HepG2 (cell line): ENCODE measurements around the gene ADGRV1.

Experiments used
- AKNA ChIP-seq: sonication (generic); formaldehyde crosslinking; IDR thresholded peaks from 2 replicates; pipeline ENCODE4 v1.4.0; 2020; ENCODE audit warnings: missing genetic modification reagents, borderline replicate concordance
- HIVEP1 ChIP-seq: sonication (generic); formaldehyde crosslinking; IDR thresholded peaks from 2 replicates; pipeline ENCODE4 v1.4.0; 2020; ENCODE audit warnings: mild to moderate bottlenecking, missing genetic modification reagents
- YY1 ChIP-seq: IDR thresholded peaks from 2 replicates; pipeline ENCODE4 v1.6.1; 2011; ENCODE audit warnings: low read length, low read depth, moderate library complexity, mild to moderate bottlenecking; ENCODE audit not compliant: insufficient read depth, insufficient replicate concordance
- ZBTB21 ChIP-seq: sonication (generic); formaldehyde crosslinking; IDR thresholded peaks from 2 replicates; pipeline ENCODE4 v1.4.0; 2020; ENCODE audit warnings: missing genetic modification reagents
- ZNF292 ChIP-seq: sonication (generic); formaldehyde crosslinking; IDR thresholded peaks from 2 replicates; pipeline ENCODE4 v1.8.1; 2022; ENCODE audit warnings: mild to moderate bottlenecking, low read depth, missing genetic modification reagents, borderline replicate concordance
- TF ChIP-seq, protein P1 (sequence below): sonication (generic); formaldehyde crosslinking; conservative IDR thresholded peaks from 2 replicates; pipeline ENCODE4 v1.4.0; 2020; ENCODE audit warnings: missing genetic modification reagents

DNA sequence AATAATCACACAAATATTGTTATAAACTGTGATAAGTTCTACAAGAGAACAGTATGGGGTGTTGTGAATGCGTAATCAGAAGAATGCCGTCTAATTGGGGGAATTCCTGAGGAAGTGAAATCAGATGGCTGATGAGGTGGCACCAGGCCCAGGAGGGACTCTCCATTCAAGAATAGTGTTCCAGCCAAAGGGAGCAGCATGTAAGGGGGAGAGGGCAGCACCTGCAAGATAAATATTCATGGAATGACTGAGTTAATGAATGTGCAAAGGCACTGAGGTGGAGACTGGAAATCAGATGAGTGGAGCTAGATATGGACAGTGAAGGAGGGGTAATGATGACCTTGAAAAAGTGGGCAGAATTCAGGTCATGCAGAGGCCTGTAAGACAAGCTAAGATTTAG, 574.0 kb downstream of the ADGRV1 start:
- TF ChIP-seq ZBTB21 (CRISPR knock-in tag) (no peak), ZNF292 (no peak), AKNA (CRISPR knock-in tag) (no peak), HIVEP1 (no peak), YY1 (no peak)
- TF ChIP-seq, protein P1, sequence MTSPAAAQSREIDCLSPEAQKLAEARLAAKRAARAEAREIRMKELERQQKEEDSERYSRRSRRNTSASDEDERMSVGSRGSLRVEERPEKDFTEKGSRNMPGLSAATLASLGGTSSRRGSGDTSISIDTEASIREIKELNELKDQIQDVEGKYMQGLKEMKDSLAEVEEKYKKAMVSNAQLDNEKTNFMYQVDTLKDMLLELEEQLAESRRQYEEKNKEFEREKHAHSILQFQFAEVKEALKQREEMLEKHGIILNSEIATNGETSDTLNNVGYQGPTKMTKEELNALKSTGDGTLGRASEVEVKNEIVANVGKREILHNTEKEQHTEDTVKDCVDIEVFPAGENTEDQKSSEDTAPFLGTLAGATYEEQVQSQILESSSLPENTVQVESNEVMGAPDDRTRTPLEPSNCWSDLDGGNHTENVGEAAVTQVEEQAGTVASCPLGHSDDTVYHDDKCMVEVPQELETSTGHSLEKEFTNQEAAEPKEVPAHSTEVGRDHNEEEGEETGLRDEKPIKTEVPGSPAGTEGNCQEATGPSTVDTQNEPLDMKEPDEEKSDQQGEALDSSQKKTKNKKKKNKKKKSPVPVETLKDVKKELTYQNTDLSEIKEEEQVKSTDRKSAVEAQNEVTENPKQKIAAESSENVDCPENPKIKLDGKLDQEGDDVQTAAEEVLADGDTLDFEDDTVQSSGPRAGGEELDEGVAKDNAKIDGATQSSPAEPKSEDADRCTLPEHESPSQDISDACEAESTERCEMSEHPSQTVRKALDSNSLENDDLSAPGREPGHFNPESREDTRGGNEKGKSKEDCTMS (CRISPR knock-in tag), result no peak
